Parathyroid adenoma (tissue), 2 donors: ENCODE results near the gene ADAMTS20.

ENCODE experiments used
- H2AFZ ChIP-seq: fragments of 300-600 bp; sonication (generic); one replicate; pipeline ENCODE4 v1.7.0; 2017; ENCODE audit warnings: antibody characterized with exemption, mild to moderate bottlenecking
- H3K27ac ChIP-seq: fragments of 300-600 bp; sonication (generic); one replicate; pipeline ENCODE4 v1.7.0; 2017
- H3K27me3 ChIP-seq: fragments of 300-600 bp; sonication (generic); one replicate; pipeline ENCODE4 v1.7.0; 2017; ENCODE audit warnings: low read length; ENCODE audit not compliant: control insufficient read depth, insufficient read depth
- H3K36me3 ChIP-seq: fragments of 300-600 bp; sonication (generic); one replicate; pipeline ENCODE4 v1.7.0; 2017; ENCODE audit warnings: low read length; ENCODE audit not compliant: control insufficient read depth, insufficient read depth
- H3K4me1 ChIP-seq: fragments of 300-600 bp; sonication (generic); one replicate; pipeline ENCODE4 v1.7.0; 2017; ENCODE audit warnings: control low read depth
- H3K4me2 ChIP-seq: fragments of 300-600 bp; sonication (generic); one replicate; pipeline ENCODE4 v1.7.0; 2017; ENCODE audit warnings: low read length
- H3K4me3 ChIP-seq: fragments of 300-600 bp; sonication (generic); one replicate; pipeline ENCODE4 v1.7.0; 2017; ENCODE audit warnings: low read depth, low read length
- H3K79me2 ChIP-seq: fragments of 300-600 bp; sonication (generic); one replicate; pipeline ENCODE4 v1.7.0; 2017; ENCODE audit warnings: control low read depth
- H3K9ac ChIP-seq: fragments of 300-600 bp; sonication (generic); one replicate; pipeline ENCODE4 v1.7.0; 2017; ENCODE audit warnings: mild to moderate bottlenecking
- H3K9me3 ChIP-seq: fragments of 300-600 bp; sonication (generic); one replicate; pipeline ENCODE4 v1.7.0; 2017; ENCODE audit warnings: low read length; ENCODE audit not compliant: control insufficient read depth
- CTCF ChIP-seq: fragments of 300-600 bp; sonication (generic); IDR thresholded peaks from one replicate; pipeline ENCODE4 v1.7.0; 2017; ENCODE audit warnings: antibody characterized with exemption, mild to moderate bottlenecking
- donor health status: primary hyperparathyroidism.

ADAMTS20 gene

DNA sequence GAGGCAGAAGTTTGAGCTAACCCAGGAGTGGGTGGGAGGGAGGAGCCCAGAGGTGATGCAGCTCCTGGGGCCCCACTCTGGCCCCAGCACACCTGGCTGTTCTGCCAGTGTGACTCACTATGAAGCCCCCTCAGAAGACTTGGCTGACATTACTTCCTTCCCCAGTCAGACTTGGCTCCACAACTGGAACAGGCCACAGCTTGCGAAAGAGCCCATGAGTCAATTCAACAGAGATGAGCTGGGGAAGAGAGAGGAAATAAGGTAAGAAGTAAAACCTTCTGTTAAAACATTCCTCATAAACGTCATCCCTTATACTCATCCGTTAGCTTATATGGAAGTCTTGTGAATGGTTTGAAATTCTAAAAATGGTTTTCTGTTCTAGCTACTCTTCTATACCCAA, 245.9 kb downstream of the ADAMTS20 start:
- Histone ChIP-seq H3K36me3 (no peaks in the 10 kb centered on the region), H3K79me2 (no peaks in the 10 kb centered on the region), H3K9ac (no peak overlapping the region), H3K4me2 (no peak overlapping the region), H3K4me1 (no peaks in the 10 kb centered on the region), H3K4me3 (no peak overlapping the region), H3K9me3 (no peaks in the 10 kb centered on the region), H2AFZ (no peak overlapping the region), H3K27me3 (no peaks in the 10 kb centered on the region), H3K27ac (no peak overlapping the region)
- TF ChIP-seq CTCF: no peak

DNA sequence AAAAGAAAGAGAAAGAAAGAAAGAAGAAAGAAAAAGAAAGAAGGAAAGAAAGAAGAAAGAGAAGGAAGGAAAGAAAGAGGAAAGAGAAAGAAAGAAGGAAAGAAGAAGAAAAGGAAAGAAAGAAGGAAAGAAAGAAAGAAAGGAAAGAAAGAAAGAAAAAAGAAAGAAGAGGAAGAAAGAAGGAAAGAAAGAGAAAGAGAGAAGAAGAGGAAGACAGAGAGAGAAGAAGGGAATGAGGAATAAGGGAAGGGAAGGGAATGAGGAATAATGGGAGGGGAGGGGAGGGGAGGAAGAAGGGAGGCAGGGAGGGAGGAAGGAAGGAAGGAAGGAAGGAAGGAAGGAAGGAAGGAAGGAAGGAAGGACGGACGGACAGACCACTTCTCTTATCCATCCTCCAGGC, 246.9 kb downstream of the ADAMTS20 start:
- Histone ChIP-seq H3K36me3 (no peaks in the 10 kb centered on the region), H3K27ac (no peak overlapping the region), H3K4me3 (no peak overlapping the region), H3K79me2 (no peaks in the 10 kb centered on the region), H3K9ac (no peak overlapping the region), H3K4me1 (no peaks in the 10 kb centered on the region), H3K27me3 (no peaks in the 10 kb centered on the region), H2AFZ (no peak overlapping the region), H3K4me2 (no peak overlapping the region), H3K9me3 (no peaks in the 10 kb centered on the region)
- no peak for TF ChIP-seq CTCF
